Cortex of kidney (tissue), 1 donor: ENCODE measurements around the gene TPRG1L.
"Not testable (repeated sequence)": the region's sequence is repeated elsewhere in the genome, so short reads cannot be mapped to it uniquely, and the experiment has no call there.

Source experiments
- DNase-seq: peaks from one replicate; lab custom pipeline; 2025; lab: John Stamatoyannopoulos, UW

Gene TPRG1L

DNA sequence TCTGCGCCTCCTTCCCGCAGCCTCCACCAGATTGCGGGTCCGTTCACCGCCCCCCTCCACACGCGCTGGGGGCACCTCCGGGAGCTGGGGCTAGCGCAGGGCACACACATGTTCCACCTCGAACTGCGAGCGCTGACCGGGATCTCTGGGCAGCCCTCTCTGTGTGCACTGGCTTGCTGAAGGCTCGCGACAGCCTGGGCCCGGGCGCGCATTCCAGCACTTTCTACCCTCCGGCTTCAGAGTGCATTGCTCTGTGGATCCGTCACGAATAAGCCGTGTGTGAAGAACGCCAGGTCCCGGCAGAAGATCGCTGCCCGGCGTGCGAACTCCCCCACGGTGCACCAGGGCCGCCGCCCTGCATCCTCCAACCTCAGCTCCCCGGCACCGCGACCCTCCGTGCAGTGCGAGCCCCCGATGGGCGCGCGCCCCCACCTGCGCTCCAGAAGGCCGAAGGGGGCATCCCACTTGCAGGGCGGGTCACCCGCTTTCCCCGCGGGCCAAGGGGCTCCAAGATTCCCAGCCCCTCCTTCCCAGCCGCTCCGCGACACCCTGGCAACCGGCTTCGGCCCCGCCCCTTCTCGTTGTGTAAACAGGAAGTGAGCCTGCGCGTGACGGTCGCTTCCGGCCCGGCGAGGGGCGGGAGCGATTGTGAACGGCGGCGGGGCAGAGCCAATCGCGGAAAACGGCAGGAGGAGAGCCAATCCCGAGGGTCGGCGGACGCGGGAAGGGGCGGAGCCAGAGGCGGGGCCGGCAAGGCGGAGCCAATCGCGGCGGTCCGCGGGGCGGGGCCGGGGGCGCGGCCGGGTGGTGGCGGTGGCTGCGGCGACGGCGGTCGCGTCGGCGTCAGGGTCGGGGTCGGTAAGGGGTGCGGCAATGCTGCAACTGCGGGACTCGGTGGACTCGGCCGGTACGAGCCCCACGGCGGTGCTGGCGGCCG is at the start of gene TPRG1L:
Gene TPRG1L, plus strand, starts transcription at position 816 of the 937 bp plus-strand sequence. Its CDS starts 58 bp downstream, at position 874.
- peak; percentile 82 for DNase-seq

DNA sequence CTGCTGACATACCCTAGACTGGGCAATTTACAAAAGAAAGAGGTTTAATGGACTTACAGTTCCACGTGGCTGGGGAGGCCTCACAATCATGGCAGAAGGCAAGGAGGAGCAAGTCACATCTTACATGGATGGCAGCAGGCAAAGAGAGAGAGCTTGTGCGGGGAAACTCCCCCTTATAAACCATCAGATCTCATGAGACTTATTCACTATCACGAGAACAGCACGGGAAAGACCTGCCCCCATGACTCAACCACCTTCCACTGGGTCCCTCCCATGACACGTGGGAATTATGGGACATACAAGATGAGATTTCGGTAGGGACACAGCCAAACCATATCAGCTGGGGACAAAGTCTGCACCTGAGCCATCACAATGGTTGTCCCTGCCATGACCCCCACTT is 49.3 kb upstream of the TPRG1L start:
- DNase-seq: not testable (repeated sequence)

GRCh38 chr1:3575993-3576392 is 48.8 kb upstream of the TPRG1L start:
- DNase-seq: no peak

- no peak for DNase-seq
These were observed 47.5 kb upstream of the TPRG1L start for GRCh38 chr1:3577300-3577699.

GRCh38 chr1:3577711-3578432 is 46.9 kb upstream of the TPRG1L start:
- no peak for DNase-seq

DNA sequence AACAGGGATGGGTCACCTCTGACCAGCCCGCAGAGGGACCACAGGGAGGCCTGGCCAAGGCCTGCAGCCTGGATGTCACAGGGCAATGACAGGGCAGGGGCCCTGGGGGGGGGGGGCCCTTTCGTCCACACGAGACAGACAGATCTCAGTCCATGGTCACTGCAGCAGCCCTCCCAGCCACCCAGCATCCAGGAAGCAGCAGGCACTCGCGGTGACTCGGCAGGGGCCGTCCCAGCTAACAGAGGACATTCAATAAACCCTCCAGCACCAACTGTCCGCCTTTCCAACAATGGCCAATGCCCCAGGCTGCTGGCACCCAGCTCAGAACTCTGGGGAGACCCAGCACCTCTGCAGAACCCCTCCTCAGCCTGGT is 46.4 kb upstream of the TPRG1L start:
- no peak for DNase-seq

GRCh38 chr1:3578906-3579305 is 45.9 kb upstream of the TPRG1L start:
- DNase-seq: no peak

DNA sequence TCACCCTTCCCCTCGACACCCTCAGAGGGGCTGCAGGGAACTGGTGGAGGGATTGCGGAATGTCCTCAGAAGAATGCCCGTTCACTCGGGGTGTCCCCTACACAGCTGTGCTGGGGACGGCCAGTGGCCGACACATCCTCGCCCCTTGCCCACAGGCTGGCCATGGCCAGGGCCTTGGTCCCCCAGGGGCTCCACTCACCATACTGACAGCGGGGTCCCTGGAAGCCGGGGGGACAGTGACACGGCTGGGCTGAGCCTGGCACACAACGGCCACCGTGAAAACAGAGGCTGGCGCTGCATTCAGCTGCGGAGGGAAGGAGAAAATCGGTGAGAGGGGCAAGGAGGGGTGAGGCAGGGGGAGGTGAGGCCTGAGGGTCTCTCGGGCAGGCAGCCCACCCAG is 45.2 kb upstream of the TPRG1L start:
- no peak for DNase-seq

- DNase-seq: no peak
These were observed 44.6 kb upstream of the TPRG1L start for GRCh38 chr1:3580231-3580630.

DNA sequence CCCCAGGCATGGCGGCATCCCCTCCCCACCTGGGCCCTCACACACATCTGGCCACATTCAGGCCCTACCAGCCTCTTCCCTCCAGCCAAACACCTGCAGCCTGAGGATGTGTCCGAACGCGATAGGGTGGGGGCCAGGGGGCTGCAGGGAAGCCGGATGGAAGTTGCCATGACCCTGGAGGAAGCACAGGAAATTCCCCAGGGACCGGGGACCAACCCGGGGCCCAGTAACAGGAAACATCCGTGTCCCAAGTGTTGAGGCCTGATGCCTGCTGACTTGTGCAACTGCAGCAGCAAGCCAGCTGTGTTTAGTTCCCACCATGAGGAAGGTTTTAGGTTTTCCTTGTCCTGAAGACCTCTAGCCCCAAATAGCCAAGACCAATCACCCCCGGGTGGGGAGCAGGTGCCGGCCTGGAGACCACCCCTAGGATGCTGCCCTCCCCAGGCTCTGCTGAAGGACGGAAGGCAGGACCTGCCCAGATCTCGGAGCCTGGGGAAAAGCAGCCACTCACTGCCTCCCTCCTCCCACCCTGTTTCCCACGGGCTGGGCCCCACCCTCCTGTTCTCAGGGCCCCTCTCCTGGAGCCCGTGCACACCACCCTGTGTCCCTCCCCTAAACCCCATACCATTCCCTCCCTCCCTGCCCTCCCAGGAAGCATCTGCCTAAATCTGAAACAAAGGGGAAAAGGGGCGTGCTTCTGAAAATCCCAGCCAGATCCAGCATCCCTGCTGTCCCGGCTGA is 43.3 kb upstream of the TPRG1L start:
- DNase-seq: no peak

DNA sequence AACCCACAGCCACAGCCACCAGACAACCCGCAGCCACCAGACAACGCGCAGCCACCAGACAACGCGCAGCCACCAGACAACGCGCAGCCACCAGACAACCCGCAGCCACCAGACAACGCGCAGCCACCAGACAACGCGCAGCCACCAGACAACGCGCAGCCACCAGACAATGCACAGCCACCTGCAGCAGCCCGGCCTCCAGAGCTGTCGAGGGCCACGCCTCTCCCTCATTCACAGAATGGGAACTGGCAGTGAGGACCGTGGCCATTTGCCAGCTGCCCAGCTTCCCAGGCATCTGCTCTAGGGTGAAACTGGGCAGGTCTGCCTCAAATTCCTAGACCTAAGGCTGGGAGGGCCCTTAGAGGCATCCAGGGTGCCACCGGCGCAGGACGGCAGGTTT is 41.1 kb upstream of the TPRG1L start:
- not testable (repeated sequence) for DNase-seq

- DNase-seq: no peak
These were observed 39.9 kb upstream of the TPRG1L start for GRCh38 chr1:3584915-3585314.

DNA sequence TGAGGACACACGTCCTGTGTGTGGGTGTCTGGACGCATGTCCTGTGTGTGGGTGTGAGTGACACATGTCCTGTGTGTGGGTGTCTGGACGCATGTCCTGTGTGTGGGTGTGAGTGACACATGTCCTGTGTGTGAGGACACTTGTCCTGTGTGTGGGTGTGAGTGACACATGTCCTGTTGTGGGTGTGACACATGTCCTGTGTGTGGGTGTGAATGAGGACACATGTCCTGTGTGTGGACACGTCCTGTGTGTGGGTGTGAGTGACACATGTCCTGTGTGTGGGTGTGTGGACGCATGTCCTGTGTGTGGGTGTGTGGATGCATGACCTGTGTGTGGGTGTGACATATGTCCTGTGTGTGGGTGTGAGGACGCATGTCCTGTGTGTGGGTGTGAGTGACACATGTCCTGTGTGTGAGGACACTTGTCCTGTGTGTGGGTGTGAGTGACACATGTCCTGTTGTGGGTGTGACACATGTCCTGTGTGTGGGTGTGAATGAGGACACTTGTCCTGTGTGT is 39.4 kb upstream of the TPRG1L start:
- not testable (repeated sequence) for DNase-seq

- no peak for DNase-seq
These were observed 38.8 kb upstream of the TPRG1L start for GRCh38 chr1:3585940-3586568.

GRCh38 chr1:3586986-3587759 is 37.6 kb upstream of the TPRG1L start:
- DNase-seq: no peak

DNA sequence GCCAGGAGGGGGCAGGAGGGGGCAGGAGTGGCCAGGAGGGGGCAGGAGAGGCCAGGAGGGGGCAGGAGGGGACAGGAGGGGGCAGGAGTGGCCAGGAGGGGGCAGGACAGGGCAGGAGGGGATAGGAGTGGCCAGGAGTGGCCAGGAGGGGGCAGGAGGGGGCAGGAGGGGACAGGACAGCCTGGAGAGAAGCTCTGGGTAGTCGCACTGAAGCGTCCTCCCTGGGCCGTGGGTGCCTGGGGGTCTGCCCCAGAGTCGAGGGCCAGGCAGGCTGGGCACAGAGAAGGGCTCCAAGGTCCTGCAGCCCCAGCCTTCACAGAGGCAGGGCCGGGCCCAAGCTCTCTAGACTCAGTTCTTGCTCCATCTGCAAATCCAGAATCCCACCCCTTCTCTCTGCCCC is 36.4 kb upstream of the TPRG1L start:
- DNase-seq: no peak

DNA sequence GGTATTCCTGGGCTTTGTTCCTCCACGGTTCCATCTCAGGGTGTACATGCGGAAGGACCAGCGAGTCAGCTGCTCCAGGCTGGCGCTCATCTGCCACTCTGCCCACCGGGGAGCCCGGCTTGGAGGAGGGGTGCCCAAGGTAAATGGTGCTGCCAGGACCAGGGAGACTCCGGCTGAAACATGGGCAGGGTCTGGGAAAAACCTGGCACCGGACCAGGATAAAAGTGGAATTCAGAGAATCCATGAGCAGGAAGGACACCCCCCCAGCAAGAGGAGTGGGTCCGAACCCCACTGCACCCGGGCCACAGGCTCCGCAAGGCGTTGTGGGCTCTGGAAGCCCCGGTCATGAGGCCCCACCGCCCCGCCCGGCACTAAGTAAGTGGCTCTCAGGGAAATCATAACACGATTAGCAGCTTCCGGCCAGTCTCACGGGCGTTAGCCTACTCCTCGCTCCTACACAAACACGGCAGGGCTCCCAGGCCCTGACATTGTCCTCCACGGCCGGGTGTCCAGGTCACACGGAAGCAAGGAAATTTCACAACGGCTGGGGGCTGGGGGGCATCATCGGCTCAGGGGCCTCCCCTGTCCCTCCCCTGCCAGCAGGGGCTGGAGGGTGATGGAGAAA is 34.6 kb upstream of the TPRG1L start:
- DNase-seq: no peak

- no peak for DNase-seq
These were observed 33.6 kb upstream of the TPRG1L start for GRCh38 chr1:3590951-3591865.

DNA sequence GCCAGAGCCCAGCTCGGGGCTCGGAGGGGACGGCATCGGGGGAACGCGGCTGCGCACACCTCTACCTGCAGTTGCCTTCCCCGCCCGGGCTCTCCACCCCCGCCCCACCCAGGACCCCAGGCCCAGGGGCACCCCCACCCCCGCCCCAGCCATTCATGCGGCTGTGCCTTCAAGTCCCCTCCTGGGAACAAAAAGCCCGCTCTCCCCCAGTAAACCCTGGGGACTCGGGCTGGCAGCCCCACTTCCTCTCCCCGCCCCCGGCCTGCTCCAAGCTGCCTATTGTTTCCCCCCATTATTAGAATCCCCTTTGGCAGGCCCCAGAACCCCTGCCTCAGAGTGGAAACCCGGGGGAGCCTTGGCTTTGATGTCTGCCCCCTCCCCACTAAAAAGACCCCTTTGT is 31.5 kb upstream of the TPRG1L start:
- no peak for DNase-seq
